PC-9 (cell line): Measurements from ENCODE around the gene CDH13. TPM values are rescaled to one million over a fixed set of nuclear protein-coding genes. Genes with fewer than 3 reads are reported as not detected.

Source experiments
- BruUV-seq: library from RNA; stranded (reverse); fragments of 400-500 nt; replicated peaks from 2 replicates; lab custom pipeline; 2021; lab: Mats Ljungman, UMichigan
- CTCF ChIA-PET: fragments of 300-600 bp; sonication (Branson Sonifier 250); formaldehyde crosslinking; loops from one replicate; lab custom pipeline; 2022; ENCODE audit warnings: antibody characterized with exemption; lab: Charles Lee
- POLR2A ChIA-PET: fragments of 300-600 bp; sonication (Branson Sonifier 250); formaldehyde crosslinking; loops from one replicate; lab custom pipeline; 2022; ENCODE audit warnings: antibody characterized with exemption; ENCODE audit not compliant: unreplicated experiment; lab: Charles Lee
- DNase-seq, 2 experiments: peaks; one replicate each; pipeline versions ENCODE4 v3.0.0 to v3.0.0-alpha.2; 2015 to 2022; ENCODE audit warnings: mixed read lengths in 1 of 2
- H2AFZ ChIP-seq: fragments of 200-600 bp; sonication (generic); 2 replicates; pipeline ENCODE4 v1.8.1; 2017; ENCODE audit warnings: antibody characterized with exemption
- H3F3A ChIP-seq: fragments of 200-600 bp; sonication (generic); 2 replicates; pipeline ENCODE4 v1.8.1; 2017; ENCODE audit warnings: antibody characterized with exemption, mild to moderate bottlenecking, low read depth; ENCODE audit not compliant: insufficient read depth
- H3K27ac ChIP-seq: fragments of 200-600 bp; sonication (generic); 2 replicates; pipeline ENCODE4 v1.6.1; 2016; ENCODE audit warnings: mixed run types
- H3K27me3 ChIP-seq: fragments of 200-600 bp; sonication (generic); 2 replicates; pipeline ENCODE4 v1.6.1; 2016; ENCODE audit warnings: low read depth, mixed run types; ENCODE audit not compliant: insufficient read depth
- H3K36me3 ChIP-seq: fragments of 200-600 bp; sonication (generic); 2 replicates; pipeline ENCODE4 v1.6.1; 2016; ENCODE audit warnings: low read depth, mixed run types
- H3K4me1 ChIP-seq: fragments of 200-600 bp; sonication (generic); replicated peaks from 2 replicates; pipeline ENCODE4 v1.6.1; 2016; ENCODE audit warnings: mixed run types; ENCODE audit not compliant: insufficient read depth
- H3K4me2 ChIP-seq: fragments of 200-600 bp; sonication (generic); 2 replicates; pipeline ENCODE4 v1.6.1; 2017; ENCODE audit warnings: mixed run types
- H3K4me3 ChIP-seq: fragments of 200-600 bp; sonication (generic); 2 replicates; pipeline ENCODE4 v1.6.1; 2016; ENCODE audit warnings: mixed run types
- H3K79me2 ChIP-seq: fragments of 200-600 bp; sonication (generic); 2 replicates; pipeline ENCODE4 v1.6.1; 2017; ENCODE audit warnings: low read depth, mixed run types
- H3K9me2 ChIP-seq: fragments of 200-600 bp; sonication (generic); 2 replicates; pipeline ENCODE4 v1.8.1; 2017; ENCODE audit warnings: mild to moderate bottlenecking; ENCODE audit not compliant: insufficient read depth
- H3K9me3 ChIP-seq: fragments of 200-600 bp; sonication (generic); 2 replicates; pipeline ENCODE4 v1.8.1; 2016; ENCODE audit warnings: low read depth; ENCODE audit not compliant: insufficient read depth
- H4K20me1 ChIP-seq: fragments of 200-600 bp; sonication (generic); 2 replicates; pipeline ENCODE4 v1.8.1; 2017; ENCODE audit not compliant: insufficient read depth
- CTCF ChIP-seq: fragments of 200-600 bp; sonication (generic); conservative IDR thresholded peaks from 2 replicates; pipeline ENCODE4 v1.6.1; 2017; ENCODE audit warnings: mixed run types, antibody characterized with exemption, mild to moderate bottlenecking, moderate library complexity
- EZH2 ChIP-seq: fragments of 200-600 bp; sonication (generic); IDR thresholded peaks from 2 replicates; pipeline ENCODE4 v1.8.0; 2017; ENCODE audit warnings: antibody characterized with exemption, low read depth
- intact Hi-C: fragments of 100-400 bp; cut with micrococcal nuclease; formaldehyde crosslinking; loops from one replicate; pipeline ENCODE4 v1.10.0; 2022; ENCODE audit not compliant: unreplicated experiment
- total RNA-seq: library from RNA; stranded (reverse); gene quantifications from 2 replicates; pipeline ENCODE4 v1.2.3, GENCODE V29; 2021

CDH13 gene
- total RNA-seq, 1 experiment from 2014 or later, result 0.24 TPM

DNA sequence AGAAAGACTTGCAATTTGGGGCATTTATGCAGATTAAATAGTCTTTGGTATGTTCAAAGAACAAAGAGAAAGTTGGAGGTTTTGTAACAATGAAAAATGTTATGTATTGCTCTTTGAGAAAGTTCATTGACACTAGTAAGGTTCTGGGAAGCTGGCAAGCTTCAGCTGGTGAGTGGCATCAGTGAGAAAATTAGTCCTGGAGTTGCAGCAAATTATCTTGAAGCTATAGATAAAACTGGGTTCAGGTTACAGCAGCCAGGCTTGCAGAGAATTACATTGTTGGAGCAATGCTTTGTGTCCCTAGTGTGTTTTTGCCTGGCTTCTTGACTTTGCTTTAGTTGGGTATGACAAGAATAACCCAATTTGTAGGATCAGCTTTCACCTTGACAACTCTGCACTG is 221.2 kb downstream of the CDH13 start:
- H3K27me3 ChIP-seq, result peaks cover 7% of the 10 kb centered on the region; the same call in 1 of the 2 replicates

DNA sequence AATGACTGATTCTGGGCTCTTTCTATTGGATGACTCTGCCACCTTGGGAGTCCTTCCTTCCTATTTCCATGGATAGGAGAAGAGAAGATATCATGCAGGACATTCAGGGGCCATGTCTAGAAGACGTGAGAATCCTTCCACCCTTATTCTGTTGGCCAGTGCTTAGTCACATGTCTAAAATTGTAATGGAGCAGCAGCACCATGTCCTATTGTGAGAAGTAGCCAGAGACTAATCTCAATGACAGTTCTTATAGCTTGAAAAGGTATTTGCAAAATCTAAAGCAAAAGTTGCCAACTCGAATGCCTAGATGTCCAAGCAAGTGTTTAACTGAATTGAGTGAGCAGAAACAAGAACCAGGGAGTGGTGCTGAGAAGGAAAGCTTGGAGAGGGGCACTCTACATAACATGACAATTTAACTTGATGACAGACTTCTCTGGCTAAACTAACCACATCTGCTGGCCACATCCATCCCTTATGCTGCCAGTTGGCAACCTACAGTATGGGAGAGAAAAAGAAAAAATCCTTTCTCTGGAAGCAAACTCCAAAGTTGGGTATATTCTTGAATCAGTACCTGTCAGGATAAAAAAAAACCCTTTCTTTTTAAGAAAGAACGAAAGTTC is 225.7 kb downstream of the CDH13 start:
- POLR2A ChIA-PET, result no interaction called here
- Histone ChIP-seq H4K20me1 (no peaks in the 10 kb centered on the region), H3K4me1 (no peaks in the 10 kb centered on the region), H3K9me2 (no peaks in the 10 kb centered on the region), H3K79me2 (no peaks in the 10 kb centered on the region), H3K4me3 (no peak overlapping the region), H3K27ac (no peak overlapping the region), H3K27me3 (no peaks in the 10 kb centered on the region; the same call in 1 of the 2 replicates), H3K9me3 (no peaks in the 10 kb centered on the region), H2AFZ (no peak overlapping the region), H3F3A (no peaks in the 10 kb centered on the region), H3K4me2 (no peak overlapping the region), H3K36me3 (no peaks in the 10 kb centered on the region)
- DNase-seq, result no peak
- no TSS peak for BruUV-seq
- intact Hi-C loops, result no loop called here
- TF ChIP-seq CTCF (no peak), EZH2 (no peak)
- CTCF ChIA-PET, result no interaction called here

More for the DNA sequence above, 221.2 kb downstream of the CDH13 start:
- H3K4me3 ChIP-seq, result no peak overlapping the region
- H2AFZ ChIP-seq, result no peak overlapping the region
- H3K9me3 ChIP-seq, result no peaks in the 10 kb centered on the region
- H3F3A ChIP-seq, result no peaks in the 10 kb centered on the region
- POLR2A ChIA-PET, result no interaction called here
- H3K79me2 ChIP-seq, result no peaks in the 10 kb centered on the region
- H3K27ac ChIP-seq, result no peak overlapping the region
- H3K36me3 ChIP-seq, result no peaks in the 10 kb centered on the region
- CTCF ChIA-PET, result interaction anchor here (0.6 kb wide), 1 partner anchor 34 kb away, joined by 5 read pairs; no protein-coding TSS in a partner anchor
- no peaks in the 10 kb centered on the region for H3K9me2 ChIP-seq
- intact Hi-C loops, result no loop called here
- no peaks in the 10 kb centered on the region for H4K20me1 ChIP-seq
- H3K4me1 ChIP-seq, result no peaks in the 10 kb centered on the region
- no peak overlapping the region for H3K4me2 ChIP-seq
- DNase-seq, result no peak
- no TSS peak for BruUV-seq
- TF ChIP-seq CTCF (no peak), EZH2 (no peak)

DNA sequence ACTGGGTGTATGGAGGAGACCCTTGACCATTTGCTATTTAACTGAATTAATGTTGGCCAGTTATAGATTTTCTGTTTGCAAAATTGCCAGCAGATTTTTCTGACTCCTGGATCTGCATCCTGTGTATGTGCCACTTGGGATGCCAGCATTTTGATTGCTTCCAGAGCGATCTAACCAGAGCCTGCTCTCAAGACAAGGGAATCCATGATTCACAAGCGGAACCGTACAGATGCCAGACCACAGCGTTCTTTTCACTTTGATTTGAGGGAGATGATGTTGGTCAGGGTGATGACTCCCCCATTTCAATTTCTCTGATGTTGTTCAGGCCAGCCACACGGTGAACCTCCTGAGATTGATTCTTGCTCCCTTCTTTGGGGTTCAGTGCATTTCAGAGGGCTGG is 228.7 kb downstream of the CDH13 start:
- POLR2A ChIA-PET, result no interaction called here
- H3K36me3 ChIP-seq, result no peaks in the 10 kb centered on the region
- no peak overlapping the region for H3K27ac ChIP-seq
- H3K27me3 ChIP-seq, result no peaks in the 10 kb centered on the region; the same call in 1 of the 2 replicates
- TF ChIP-seq CTCF (no peak), EZH2 (no peak)
- no peaks in the 10 kb centered on the region for H3K9me3 ChIP-seq
- H2AFZ ChIP-seq, result no peak overlapping the region
- DNase-seq, result no peak
- H4K20me1 ChIP-seq, result no peaks in the 10 kb centered on the region
- CTCF ChIA-PET, result no interaction called here
- no peak overlapping the region for H3K4me3 ChIP-seq
- BruUV-seq, result no TSS peak
- intact Hi-C loops, result no loop called here
- no peaks in the 10 kb centered on the region for H3F3A ChIP-seq
- H3K9me2 ChIP-seq, result no peaks in the 10 kb centered on the region
- H3K79me2 ChIP-seq, result no peaks in the 10 kb centered on the region
- no peaks in the 10 kb centered on the region for H3K4me1 ChIP-seq
- no peak overlapping the region for H3K4me2 ChIP-seq
